Activated CD4-positive, alpha-beta T cell treated with anti-CD3 and anti-CD28 coated beads, Interleukin-2, Interleukin-6, amounts not matched to agents 100 ng/mL and 50 ng/mL, durations not matched to agents 16 hours and 8 hours (primary cell): ENCODE results near the gene NAV2.

Experiments
- DNase-seq: peaks from one replicate; pipeline ENCODE4 v3.0.0-alpha.2; 2020

The NAV2 gene

DNA sequence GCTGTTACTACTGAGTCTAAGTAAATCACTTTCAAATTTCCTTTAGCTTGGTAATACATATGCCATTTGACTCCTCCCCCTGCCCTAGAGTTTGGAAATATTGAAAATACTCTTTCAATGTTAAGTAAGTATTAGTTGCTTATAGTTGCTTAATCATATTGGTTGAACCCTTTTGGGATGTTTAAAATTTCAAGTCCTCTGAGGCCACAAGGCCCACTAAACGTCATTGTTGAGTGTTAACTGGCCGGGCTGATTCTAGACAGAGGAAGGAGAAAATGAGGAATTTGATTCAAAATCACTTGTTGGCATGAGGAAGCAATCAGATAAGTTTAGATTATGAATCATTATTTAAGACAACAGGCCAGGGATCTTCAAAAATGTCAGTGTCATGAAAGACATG, 8.5 kb downstream of the NAV2 start:
- no peak for DNase-seq

DNA sequence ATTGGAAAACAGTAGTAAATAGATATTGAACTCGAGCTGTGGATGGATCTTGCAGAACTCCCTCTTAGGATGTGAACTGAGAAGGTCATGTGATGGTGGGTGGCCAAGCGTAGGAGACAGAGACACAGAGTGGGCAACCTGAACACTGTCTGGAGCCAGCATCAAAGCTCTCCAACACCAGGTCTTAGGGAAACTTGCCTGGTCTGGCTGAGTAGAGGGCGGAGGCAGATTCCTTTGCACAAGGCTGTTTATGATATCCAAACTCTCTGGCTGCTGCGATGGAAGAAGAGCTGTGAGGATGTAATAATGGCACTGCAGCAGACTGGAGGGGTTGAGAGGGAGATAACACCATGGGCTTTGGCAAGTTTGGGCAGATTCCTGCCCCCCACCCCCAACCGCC, 10.1 kb downstream of the NAV2 start:
- no peak for DNase-seq

DNA sequence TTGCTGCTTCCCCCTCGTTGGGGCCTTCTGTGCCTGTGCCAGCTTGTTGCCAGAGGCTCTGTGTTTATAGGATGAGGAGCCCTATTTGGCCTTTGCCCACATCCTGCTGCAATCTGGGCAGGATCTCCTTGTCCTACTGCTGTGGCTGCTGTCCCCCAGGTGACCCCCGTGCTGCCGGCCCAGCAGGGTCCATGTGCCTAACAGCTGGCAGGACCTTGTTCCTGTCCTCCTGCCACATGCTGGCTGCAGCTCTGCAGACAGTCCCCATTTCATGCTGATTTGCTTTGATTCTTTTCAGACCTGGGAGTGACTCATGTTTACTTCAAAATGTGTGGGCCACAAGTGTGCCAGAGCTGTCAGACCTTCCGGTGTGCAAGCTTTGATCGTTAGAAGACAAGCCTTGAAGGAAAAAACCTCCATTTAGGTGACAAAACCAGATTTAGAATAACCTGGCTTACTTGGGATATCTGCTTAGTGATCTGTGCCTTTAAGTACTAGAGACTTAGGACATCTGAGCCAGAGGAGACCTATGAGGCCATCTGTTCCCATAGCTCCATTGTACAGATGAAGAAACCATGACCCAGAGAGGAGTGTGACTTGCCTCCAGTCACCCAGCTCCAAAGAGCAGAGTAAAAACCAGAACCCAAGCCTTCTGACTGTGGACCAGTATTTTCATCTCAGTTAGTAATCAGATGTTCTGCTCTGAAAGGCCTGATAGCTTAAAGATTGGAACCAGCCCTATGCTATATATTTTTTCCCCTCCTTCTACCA, 11.1 kb downstream of the NAV2 start:
- DNase-seq, result peak; percentile 70

DNA sequence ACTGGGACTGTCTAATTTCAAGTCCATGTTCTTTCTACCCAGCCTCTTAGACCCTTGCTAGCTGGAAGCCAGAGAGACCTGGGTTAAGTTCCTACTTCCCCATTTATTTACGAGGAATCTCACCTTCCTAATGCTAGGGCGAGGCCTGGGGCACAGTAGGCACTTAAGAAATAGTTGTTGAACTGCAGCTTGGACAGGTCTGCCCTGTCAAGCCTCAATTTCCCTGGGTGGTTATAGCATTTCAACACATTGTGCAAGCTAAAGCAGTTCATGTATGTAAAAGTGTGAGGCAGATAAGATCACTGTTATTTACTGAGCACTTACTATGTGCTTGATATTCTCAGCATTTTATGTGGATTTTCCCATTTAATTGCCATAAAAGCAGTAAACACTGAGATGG, 12.1 kb downstream of the NAV2 start:
- DNase-seq, result no peak

DNA sequence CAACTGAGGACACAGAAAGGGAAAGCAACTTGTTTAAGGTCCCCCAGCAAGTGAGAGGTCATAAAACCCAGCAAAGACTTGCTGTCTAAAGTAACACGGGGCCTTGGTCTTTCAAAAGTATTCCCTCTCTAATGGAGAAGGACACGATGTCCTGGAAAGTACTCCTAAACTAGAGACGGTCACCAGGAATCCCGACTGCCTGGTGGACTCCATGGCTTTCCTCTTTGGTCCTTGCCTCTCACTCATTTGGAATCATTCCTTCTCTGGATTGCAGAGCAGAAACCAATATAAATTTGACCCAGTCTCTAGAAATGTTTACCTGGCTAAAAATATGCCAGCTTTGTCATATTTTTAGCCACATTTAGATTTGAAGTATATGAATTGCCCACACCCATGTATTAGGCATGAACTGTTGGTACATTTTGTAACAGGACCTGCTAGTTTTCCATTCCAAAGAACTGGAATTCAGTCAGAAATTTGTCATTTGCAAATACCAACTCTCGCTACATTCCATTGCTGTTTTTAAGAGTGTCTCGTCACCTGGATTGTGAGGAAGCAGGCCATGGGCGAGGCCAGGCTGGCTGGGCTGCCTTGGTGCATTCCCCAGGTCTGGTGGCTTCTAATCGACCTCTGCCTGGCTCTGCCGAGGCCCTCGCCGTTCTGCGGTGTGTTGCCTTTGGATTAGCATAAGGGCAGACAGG, 12.9 kb downstream of the NAV2 start:
- no peak for DNase-seq

DNA sequence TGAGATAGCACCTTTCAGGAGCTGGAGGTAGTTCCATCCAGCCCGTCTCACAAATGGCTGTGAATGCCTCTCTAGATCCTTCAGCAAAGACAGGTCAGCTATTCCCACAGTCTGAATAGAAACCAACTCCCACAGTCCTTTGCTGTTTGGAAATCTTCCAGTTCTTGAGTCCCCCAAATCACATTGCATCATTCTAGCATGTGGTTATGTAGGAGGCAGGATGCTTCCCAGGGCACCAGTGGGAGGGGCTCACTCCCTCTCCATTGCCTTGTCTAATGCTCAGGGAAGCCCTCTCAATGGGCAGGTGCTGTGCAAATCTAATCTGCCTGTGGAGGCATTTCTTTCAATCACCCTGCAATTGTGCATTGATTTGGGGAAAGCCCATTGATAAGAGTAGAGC, 14.6 kb downstream of the NAV2 start:
- no peak for DNase-seq

DNA sequence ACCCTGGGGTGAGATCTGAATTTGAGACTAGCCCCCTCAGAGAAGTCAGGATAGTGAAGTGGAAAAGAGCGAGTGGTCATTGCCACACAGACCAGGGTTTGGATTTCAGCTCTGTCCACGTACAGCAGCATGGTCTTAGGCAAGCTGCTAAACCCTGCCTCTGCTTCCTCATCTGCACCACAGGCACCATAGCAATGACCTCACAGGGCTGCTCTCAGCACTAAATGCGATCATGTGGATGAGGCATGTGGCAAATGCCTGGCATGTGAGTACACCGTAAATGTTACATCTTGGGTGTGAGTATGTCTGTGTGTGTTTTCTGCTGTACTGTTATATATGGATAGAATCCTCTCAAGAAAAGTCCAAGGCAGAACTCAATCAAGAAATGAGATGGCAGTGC, 15.8 kb downstream of the NAV2 start:
- no peak for DNase-seq

DNA sequence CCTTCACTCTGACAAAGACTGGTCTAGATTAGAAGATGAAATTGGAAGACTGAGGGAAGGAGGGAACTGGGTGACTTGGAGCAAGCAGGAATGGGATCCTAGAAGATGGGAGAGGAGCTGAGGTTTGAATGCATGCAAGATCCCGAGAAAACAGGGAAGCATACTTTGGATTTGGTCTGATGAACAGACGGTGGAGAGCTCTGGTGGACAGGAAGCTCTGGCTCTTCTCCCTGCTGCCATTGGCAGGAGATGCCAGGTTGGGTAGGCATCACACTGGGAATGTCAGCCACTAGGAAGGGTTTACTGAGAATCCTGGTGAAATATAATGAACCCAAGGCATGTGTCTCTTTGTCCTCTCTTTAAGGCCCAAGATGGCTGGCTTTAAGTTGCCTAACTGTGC, 16.5 kb downstream of the NAV2 start:
- DNase-seq, result no peak

DNA sequence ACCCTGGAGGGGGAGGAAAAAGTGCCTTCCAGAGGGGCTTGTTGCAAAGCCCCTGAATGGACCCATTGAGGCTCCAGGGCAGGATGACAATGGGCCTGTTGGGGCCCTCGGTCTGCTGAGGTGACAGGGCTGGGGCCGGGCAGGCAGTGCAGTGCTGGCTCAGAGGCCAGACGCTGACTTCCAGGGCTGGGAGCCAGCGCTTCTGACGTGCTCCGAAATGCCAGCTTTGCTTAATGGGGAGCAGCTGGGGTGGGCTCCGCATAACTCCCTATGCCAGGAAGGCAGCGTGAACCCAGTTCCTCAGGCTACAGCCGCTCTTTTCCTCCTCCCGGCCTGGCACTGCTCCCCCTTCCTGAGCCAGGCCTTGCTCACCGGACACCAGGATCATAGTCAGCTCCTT, 17.7 kb downstream of the NAV2 start:
- no peak for DNase-seq

DNA sequence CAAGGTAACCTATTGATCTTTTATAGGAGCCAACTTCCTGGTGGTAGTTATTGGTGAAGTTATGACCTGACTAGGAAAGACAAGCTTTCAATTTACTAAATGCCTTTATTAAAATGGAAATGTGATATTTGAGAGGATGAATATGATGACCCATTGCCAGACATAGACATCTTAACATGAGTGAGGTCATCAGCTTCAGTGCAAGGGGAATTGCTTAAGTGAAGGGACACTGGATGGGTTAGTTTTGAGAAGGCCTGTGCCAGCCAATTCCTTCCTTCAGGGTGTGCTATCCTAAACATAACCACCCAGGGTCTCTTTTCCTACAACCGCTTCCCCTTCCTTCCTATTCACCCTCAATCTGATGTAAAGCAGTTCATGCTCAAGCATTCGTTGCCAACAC, 21.5 kb downstream of the NAV2 start:
- DNase-seq, result no peak

DNA sequence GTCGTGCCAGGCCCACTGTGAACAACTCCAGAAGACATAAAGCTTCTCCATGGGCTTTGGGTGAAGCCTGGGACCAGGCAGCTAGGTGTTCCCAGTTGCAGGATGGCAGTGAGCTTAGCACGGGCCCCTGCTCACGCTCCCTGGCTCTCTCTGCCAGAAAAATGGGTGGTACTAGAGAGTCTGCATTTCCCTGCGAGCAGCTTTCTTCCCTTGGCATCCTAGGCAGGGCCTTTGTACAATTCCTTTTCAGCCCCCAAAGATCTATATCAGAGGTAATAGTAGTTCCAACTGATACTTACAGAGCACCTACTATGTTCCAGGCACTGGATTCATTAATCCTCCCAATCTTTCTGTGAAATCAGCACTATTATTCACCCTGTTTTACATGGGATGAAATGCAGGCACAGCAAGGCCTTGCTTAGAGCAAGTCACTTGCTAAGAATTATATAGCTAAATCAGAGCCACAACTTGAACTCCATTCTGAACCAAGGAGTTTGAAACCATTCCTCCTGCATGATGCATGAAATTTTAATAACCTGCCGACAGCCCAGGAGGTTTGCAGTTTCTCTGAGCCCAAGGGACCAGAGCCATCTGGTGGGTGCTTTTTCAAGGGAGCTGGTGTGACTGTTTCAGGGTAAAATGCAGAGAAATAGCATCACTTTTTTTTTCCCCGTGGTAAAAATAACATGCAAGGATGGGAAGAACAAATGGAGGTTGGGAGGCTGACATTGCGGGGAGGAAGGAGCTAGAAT, 22.7 kb downstream of the NAV2 start:
- no peak for DNase-seq

DNA sequence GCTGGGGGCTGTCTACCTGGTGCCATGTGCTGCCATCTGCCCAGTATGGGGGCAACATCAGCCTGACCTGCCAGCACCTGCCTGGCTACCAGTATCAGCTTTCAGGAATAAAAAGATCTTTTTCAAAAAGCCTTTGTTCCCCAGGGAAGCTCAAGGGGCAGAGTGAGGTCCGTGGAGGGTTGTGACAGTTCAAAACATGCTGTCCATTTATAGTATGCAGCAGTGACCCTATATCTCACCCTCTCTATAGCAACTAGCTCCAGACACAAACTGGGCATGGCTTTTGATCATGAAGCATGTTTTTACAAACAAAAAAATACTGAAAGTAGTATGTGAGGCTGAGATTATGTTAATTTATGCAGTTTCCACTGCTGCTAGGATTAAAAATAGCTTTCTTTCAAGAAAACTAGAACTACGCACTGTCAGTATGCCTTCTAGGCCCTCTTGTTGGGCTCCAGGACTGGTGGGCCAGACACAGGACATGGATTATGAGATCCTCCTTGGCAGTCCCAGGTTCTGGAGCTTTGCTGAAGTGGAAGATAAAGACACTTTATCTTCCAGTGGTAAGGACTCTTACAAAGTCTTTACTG, 23.4 kb downstream of the NAV2 start:
- DNase-seq, result no peak

DNA sequence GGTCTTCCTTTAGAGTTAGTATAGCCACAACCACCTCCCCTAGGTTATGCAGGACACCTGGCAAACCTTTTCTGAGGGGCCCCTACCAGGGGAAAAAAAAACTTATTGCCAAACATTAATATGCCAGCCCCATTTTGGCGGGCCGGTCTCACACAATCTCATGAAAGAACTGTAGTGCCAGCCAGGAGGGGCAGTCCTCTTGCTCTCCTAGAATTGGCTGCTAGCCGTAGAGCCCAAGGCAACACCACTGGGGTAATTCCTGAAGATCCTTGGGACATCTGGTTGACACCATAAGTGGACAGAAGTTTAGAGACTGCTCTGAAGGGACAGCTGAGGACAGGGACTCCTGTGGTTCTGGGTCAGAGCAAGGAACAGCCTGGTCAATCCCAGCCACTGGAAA, 24.2 kb downstream of the NAV2 start:
- no peak for DNase-seq

DNA sequence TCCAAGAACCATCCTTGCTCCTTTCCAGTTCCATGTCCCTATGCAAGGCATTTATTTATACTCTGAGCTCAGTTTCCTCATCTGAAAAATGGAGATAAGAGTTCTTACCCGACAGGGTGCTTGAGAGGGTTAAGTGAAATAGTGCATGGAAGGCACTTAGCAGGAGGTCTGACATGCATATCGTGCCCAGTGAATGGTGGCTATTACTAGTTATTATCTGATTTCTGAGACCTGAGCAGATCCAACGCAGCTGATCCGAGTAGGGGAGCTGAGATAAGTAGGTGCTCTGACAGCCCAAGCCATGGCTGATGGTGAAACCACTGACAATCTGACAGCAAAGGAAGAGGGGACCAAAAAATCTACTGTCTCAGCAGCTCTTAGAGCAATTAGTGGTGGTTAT, 24.9 kb downstream of the NAV2 start:
- DNase-seq, result no peak

DNA sequence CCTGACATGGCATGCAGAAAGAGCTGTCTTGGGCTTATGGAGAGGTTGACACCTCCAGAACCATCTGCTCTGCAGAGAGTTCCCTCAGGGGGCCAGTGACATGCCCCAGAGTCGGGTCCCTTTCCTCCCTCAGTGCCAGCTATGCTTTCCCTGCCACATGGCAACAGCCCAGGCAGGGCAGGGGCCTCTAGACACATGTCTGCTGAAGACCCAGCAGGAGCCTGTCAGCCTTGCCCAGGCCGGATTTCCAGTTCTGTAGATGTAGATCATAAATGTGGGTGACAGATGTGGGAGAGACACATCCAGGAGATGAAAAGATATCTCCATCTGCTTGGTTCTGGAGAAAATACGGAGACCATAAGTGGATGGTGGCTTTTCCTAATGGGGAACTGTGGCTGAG, 25.5 kb downstream of the NAV2 start:
- no peak for DNase-seq

DNA sequence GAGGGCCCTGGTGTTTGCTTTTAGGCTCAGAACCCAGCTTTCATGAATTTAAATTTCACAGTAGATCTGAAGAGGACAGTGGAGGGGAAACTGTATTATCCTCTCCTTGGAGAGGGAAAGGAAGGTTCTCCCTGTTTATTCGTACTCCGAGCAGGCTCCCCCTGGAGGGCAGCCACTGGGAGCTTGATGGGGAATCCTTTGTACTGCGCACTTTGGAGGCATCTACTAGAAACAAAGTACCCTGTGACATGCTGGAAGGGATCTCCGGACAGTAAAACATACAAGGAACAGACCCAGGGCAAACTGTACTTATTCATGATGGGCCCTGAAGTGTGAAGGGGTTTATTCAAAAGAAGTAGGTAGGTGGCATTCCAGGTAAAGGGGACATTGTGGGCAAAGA, 27.2 kb downstream of the NAV2 start:
- DNase-seq, result no peak

DNA sequence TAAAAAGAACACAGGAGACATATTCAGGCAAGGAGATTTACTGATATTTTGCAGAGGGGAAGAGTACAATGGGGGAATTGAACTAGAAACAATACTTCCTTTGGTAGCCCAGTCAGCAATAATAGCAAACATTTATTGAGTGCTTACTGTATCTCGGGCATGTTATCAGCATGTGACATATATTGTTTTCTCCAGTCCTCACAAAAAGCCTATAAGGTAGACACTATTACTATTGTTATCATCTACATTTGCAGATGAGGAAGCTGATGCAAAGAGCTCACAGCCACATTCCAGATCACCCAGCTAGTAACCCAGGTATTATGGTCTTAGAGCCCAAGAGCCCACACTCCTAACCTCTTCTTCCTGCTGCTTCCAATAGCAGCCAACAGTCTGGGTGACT, 27.9 kb downstream of the NAV2 start:
- no peak for DNase-seq

DNA sequence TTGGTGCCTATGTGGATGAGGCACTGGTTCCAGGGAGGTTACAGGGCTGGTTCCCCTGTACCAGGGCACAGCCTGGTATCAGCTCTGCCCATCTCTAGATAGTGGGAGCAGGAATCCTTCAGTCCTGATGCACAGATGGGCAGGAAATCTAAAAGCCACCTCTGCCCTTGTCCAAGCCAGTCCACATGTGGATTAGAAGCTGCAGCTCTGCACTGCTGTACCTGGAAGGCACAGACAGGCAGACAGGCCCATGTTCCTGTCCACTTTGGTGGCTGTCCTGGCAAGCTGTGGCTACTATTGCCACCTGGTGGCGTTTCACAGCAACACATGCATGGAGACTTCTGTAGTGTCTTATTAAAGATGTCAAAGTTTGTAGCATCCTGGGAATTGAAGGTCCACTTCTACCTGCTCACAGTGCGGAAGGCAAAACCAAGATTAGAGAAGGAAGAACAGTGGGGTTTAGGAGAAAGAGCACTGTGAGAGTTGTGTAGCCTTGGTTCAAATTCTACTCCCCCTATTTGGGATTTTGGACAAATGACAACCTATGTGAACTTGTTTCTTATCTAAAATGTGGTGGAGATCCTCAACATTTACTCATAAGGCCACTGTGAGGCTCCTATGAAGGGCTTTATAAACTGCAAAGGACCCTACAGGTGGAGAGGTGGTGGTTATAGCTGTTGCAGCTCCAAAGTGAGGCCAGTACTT, 30.1 kb downstream of the NAV2 start:
- DNase-seq, result peak; percentile 73

DNA sequence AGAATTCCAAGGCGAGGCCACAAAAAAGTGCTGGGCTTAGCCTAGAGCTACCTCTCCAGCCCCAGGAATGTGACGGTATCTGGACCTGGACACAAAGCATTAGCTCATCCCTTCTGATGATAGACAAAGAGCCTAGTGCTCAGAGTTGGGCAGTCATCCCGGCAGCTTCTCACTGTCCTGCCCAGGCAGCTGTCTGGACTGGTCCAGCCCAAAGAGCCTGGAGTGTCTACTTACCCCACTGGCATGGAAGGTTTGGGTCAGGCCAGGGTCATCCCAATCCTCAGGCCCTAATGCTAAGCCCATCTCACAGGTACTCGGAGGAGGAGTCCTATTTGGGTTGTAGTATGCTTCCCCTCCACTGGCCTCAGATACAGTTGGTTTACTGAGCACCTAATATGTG, 31.0 kb downstream of the NAV2 start:
- DNase-seq, result no peak

DNA sequence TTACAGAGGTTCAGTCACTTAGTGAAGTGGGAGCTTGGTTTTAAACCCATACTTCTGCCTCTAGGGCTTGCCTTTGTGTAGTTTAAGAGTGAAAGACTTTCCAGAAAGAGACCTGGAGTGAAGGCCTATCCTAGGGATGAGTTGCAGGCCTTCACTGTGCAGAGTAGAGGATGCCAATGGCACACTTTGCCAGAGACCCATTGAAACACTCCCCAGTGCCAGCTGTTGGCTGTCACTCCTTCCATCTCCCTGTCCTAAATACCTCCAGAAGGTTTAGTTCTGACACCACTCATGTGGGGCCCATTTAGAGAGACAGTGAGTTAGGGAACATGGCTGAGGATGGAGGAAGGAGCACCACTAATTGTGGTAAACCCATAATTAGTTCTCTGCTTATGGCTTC, 31.5 kb downstream of the NAV2 start:
- no peak for DNase-seq

DNA sequence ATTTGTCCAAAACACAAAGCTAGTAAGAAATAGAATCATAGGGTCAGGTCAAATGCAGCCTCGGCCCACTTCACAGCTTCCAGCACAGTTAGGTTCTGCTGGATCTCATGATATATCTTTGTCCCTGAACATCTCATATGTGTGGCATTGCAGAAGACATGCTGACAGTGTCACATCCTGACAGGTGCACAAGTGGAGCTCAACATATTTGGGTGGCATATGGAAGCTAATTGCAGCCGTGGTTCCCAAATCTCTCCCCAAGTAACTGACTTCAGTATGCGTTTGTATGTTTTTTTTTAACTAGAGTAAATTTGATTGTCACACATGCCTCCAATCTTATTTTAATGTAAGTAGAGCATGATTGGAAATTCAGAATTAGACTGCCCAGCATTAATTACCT, 33.4 kb downstream of the NAV2 start:
- DNase-seq, result no peak

DNA sequence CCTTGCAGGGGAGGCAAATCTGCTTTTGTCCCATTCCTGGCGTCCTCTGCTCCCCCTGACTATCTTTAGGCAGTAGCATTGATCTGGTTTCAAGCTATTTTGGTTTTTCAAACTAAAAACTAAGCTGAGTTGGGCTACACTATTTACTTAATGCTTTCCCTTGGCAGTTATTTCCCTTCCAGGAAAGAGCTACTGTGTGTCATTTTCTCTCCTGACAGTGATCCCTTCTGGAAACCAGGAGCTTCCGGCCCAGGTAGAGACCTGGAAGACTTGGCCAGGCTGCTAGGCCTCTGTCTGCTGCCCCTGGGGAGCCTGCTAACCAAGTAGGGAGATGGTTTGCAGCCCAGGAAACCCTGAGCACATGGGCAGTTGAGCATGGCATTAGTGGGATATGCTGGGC, 35.0 kb downstream of the NAV2 start:
- DNase-seq, result no peak

DNA sequence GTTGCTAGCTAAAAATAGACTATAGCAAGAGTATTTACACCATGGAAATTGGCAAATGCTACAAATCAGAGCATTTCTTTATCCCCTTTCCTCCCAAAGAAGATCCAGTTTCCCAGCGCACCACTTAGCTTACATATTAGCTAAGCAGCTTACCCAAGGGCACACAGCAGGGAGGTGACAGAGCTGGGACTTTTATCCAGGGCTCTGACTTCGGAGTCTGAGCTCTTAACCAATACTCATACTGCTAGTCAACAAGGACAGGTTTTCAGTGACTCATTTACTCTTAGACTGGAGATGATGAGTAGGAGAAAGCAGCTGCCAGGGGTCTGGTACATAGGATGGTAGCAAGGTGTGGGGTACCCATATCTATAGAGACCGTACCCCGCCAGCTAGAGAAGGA, 38.4 kb downstream of the NAV2 start:
- no peak for DNase-seq
